ENCODE data around the gene TNFSF12. TPM values are rescaled to one million over a fixed set of nuclear protein-coding genes. Genes with fewer than 3 reads are reported as not detected.

Gene TNFSF12
- total RNA-seq, 4 donors from 2014 or later: 20.8 to 53.1 (median 31.5) TPM

- intact Hi-C loops (cut with DNase I; ENCODE audit: low total_unique reads) (loop anchor here (5.0 kb wide), 1 partner anchor 41 kb away; the partner anchor contains the start of gene TNFSF13), in situ Hi-C loops (cut with MboI; ENCODE audit: low pct_ligation_motif_present in 1 of 4, low pct_unique_long_range_greater_than_20kb in 1 of 4, low sequenced_read_pairs in 3 of 4) (no loop called here)
- no peak overlapping the region for H3K4me3 ChIP-seq
- no peaks in the 10 kb centered on the region for H3K9me3 ChIP-seq
- peak; percentile 71 for DNase-seq
- H3K36me3 ChIP-seq: peaks cover 0 to 30% (median 9%) of the 10 kb centered on the region in 4 donors
- no peaks in the 10 kb centered on the region for H3K27me3 ChIP-seq
- TF ChIP-seq EP300 (IDR thresholded peaks at IDR 0.05; ENCODE audit: low read depth) (no peak), POLR2AphosphoS5 (IDR thresholded peaks at IDR 0.05) (no peak), POLR2A (IDR thresholded peaks at IDR 0.05) (no peak), CTCF (IDR thresholded peaks at IDR 0.05) (peak in 1 of 5 experiments; percentile 15)
- peak overlapping the region; percentile 42 to 62 (median 56) for H3K27ac ChIP-seq
- H3K4me1 ChIP-seq: peaks cover 0 to 17% (median 10%) of the 10 kb centered on the region in 4 donors
- 75 to 82% methylated on average over 7 to 13 of the region's 13 CpGs for WGBS, 2 donors (ENCODE audit: low coverage in 1 of 2)
These were observed 32.8 kb upstream of the TNFSF12 start for GRCh38 chr17:7515911-7516610.

GRCh38 chr17:7523033-7523432 is 25.8 kb upstream of the TNFSF12 start:
- intact Hi-C loops (cut with DNase I; ENCODE audit: low total_unique reads): no loop called here
- Histone ChIP-seq H3K4me1 (no peaks in the 10 kb centered on the region), H3K9me3 (no peaks in the 10 kb centered on the region), H3K36me3 (no peaks in the 10 kb centered on the region), H3K27ac (no peak overlapping the region), H3K27me3 (no peaks in the 10 kb centered on the region), H3K4me3 (no peak overlapping the region)
- TF ChIP-seq CTCF (IDR thresholded peaks at IDR 0.05) (peak; percentile 35 to 50 (median 40)), POLR2AphosphoS5 (IDR thresholded peaks at IDR 0.05) (no peak)
- peak; percentile 31 for DNase-seq
- WGBS, 2 donors (ENCODE audit: low coverage in 1 of 2): 43 to 47% methylated on average over 6 to 10 of the region's 10 CpGs
- in situ Hi-C loops (cut with MboI; ENCODE audit: low pct_ligation_motif_present in 1 of 4, low pct_unique_long_range_greater_than_20kb in 1 of 4, low sequenced_read_pairs in 3 of 4): no loop called here

- in situ Hi-C loops (cut with MboI; ENCODE audit: low pct_ligation_motif_present in 1 of 4, low pct_unique_long_range_greater_than_20kb in 1 of 4, low sequenced_read_pairs in 3 of 4): no loop called here
- H3K4me1 ChIP-seq: no peaks in the 10 kb centered on the region
- intact Hi-C loops (cut with DNase I; ENCODE audit: low total_unique reads): no loop called here
- no peaks in the 10 kb centered on the region for H3K36me3 ChIP-seq
- DNase-seq: no peak
- H3K4me3 ChIP-seq: no peak overlapping the region
- TF ChIP-seq CTCF (IDR thresholded peaks at IDR 0.05) (no peak), EP300 (IDR thresholded peaks at IDR 0.05; ENCODE audit: low read depth) (no peak), POLR2A (IDR thresholded peaks at IDR 0.05) (no peak), POLR2AphosphoS5 (IDR thresholded peaks at IDR 0.05) (no peak)
- no peak overlapping the region for H3K27ac ChIP-seq
- no peaks in the 10 kb centered on the region for H3K27me3 ChIP-seq
- H3K9me3 ChIP-seq: peaks cover 3 to 6% of the 10 kb centered on the region in 2 donors
These were observed 20.0 kb upstream of the TNFSF12 start for GRCh38 chr17:7528842-7529241.

- no peaks in the 10 kb centered on the region for H3K4me1 ChIP-seq
- intact Hi-C loops (cut with DNase I; ENCODE audit: low total_unique reads): no loop called here
- H3K4me3 ChIP-seq: no peak overlapping the region
- no peak overlapping the region for H3K27ac ChIP-seq
- peaks cover 3 to 6% of the 10 kb centered on the region in 2 donors for H3K9me3 ChIP-seq
- TF ChIP-seq POLR2A (IDR thresholded peaks at IDR 0.05) (no peak), EP300 (IDR thresholded peaks at IDR 0.05; ENCODE audit: low read depth) (no peak), POLR2AphosphoS5 (IDR thresholded peaks at IDR 0.05) (no peak), CTCF (IDR thresholded peaks at IDR 0.05) (no peak)
- in situ Hi-C loops (cut with MboI; ENCODE audit: low pct_ligation_motif_present in 1 of 4, low pct_unique_long_range_greater_than_20kb in 1 of 4, low sequenced_read_pairs in 3 of 4): no loop called here
- no peaks in the 10 kb centered on the region for H3K36me3 ChIP-seq
- WGBS, 2 donors (ENCODE audit: low coverage in 1 of 2): 81 to 93% methylated on average over 6 of the region's 6 CpGs
- H3K27me3 ChIP-seq: no peaks in the 10 kb centered on the region
- no peak for DNase-seq
These were observed 18.6 kb upstream of the TNFSF12 start for GRCh38 chr17:7530023-7530900.

Data from transverse colon (tissue), 4 donors.